Stimulated activated naive CD4-positive, alpha-beta T cell (primary cell): ENCODE measurements around the gene DENND4A.
A peak's percentile ranks its signal among the peaks of the same experiment; 100 is the strongest.

Experiments used
- DNase-seq, 6 experiments: peaks; one replicate each; lab custom pipeline; 2025; lab: John Stamatoyannopoulos, UW

Gene DENND4A

GRCh38 chr15:65792138-65792987 lies at the start of gene DENND4A:
Gene DENND4A (minus strand): TSS chr15:65792293. CDS start chr15:65756450, 35,843 bp downstream.
- peak; percentile 96 to 98 (median 98) for DNase-seq

DNA sequence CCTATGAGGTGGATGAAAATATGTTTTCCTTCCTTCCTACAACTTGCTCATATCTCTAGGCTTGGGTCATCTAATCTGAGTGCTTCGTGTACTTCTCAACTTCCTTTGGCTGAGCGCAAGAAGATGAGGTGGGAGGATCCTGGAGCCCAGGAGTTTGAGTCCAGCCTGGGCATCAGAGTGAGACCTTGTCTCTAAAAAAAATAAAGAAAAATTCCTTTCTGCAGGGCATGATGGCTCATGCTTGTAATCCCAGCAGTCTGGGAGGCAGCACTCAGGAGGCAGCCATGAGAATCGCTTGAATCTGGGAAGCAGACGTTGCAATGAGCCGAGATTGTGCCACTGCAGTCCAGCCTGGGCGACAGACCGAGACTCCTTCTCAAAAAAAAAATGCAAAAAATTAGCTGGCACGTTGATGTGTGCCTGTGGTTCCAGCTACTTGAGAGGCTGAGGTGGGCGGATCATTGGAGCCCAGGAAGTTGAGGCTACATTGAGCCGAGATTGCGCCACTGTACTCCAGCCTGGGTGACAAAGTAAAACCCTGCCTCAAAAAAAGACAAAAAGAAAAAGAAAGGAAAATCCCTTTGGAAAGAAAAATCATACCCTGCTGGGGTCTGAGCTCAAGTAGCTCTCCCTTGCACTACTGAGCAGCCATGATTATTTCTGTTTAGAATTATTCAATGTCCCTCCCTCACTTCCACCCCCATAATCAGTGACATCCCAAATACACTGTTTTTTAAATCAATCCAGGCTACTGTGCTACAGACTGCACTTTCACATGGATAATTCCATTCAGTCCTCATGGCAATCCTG lies 49.2 kb upstream of the DENND4A start:
- no peak for DNase-seq

GRCh38 chr15:65839985-65840384 lies 47.9 kb upstream of the DENND4A start:
- DNase-seq = no peak

GRCh38 chr15:65839354-65839901 lies 47.3 kb upstream of the DENND4A start:
- no peak for DNase-seq

DNA sequence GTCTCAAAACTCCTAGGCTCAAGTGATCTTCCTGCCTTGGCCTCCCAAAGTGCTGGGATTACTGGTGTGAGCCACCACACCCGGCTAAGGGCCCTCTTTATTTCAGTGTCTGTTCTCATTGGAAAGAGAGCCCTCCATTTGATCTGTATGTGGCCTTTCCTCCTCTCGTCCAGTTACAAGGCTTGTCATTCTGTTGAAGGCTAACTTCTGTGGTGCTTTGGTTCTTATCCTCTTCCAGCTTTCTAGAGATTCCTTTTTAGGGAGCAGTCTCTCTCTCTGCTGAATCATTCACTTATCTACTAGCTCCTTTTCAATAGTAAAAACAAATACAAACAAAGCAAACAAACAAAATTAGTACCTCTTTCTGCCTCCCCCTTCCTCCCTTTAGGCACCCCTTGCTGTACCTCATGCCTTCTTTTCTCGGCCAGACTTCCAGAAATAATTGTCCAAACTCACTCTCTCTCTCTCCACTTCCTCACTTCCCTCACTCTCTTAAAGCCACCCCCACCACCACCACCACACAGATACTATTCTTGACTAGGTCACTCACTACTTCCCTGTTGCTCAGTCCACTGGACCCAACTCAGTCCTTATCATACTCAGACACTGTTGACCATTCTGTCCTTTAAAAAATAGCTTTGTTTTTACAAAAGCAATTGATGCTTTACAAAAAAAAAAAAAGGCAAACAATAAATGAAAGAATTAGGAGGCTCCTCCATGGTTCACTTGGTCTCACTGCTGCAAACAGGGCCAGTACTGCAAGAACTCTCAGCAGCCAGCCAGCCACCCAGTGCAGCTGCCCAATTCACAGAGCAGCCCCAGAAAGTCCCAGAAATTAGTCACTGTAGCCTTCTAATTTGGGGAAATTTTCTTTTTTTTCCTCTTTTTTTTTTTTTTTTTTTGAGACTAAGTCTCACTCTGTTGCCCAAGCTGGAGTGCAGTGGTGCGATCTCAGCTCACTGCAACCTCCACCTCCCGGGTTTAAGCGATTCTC lies 45.5 kb upstream of the DENND4A start:
- DNase-seq = no peak

DNA sequence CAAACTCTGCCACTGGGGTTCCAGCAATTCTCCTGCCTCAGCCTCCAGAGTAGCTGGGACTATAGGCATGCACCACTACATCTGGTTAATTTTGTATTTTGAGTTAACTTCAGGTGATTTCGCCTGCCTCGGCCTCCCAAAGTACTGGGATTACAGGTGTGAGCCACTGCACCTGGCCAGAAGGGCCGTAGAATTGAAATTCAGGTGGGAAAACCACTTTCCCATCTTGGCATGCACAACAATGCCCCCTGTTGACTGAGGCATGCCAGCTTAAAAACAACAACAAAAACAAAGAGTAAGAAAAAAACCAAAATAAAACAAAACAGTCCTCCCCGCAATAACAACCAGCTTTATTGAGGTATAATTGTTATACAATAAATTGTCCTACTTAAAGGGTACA lies 44.6 kb upstream of the DENND4A start:
- no peak for DNase-seq

DNA sequence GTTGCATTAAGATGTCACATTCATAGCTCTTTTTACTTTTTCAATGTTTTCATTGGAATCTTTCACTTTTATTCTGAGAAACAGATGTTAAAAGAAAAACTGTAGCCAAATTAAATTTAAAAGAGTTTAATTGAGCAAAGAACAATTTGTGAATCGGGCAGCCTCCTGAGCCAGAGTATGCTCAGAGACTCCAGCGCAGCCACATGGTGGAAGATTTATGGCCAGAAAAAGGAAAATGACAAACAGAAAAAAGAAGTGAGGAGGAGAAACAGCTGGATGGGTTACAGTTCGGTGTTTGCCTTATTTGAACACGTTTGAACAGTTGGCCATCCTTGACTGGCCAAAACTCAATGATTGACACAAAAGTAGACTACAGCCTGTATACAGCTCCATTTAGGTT lies 43.4 kb upstream of the DENND4A start:
- DNase-seq = no peak

- no peak for DNase-seq
These were observed 42.6 kb upstream of the DENND4A start for GRCh38 chr15:65834603-65835282.

DNA sequence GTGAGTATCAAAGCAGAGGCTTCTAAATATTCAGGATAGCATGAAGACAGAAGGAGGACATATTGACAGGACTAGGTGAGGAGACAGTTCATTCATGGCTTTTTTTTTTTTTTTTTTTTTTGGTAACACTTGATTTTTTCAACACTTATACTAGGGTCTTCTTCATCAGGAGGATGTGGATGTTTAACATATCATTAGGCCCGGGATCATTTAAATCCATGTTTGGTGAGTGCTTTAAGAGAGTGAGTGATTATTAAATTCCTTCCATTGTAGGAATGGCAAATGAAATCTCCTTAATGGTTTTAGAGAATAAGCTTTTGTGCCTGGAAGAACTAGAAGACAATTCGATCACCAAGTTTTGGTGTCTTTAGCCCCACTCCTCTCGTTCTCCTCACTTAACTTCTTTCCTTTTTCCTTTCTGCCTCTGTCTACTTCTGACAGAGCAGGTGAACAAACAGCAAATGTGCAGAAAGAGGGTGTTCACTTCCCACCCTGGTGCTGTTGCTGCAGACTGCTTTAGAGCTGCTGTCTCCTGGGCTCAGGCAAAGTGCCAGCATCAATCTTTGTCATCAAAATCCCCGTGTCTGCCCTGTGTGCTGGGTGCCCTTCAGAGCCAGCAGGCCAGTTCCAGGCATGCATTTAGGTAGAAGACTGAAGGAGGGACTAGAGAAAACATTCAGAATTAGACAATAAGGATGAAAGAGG lies 41.6 kb upstream of the DENND4A start:
- peak in 3 of 6 experiments; percentile 6 to 24 (median 8) for DNase-seq

DNA sequence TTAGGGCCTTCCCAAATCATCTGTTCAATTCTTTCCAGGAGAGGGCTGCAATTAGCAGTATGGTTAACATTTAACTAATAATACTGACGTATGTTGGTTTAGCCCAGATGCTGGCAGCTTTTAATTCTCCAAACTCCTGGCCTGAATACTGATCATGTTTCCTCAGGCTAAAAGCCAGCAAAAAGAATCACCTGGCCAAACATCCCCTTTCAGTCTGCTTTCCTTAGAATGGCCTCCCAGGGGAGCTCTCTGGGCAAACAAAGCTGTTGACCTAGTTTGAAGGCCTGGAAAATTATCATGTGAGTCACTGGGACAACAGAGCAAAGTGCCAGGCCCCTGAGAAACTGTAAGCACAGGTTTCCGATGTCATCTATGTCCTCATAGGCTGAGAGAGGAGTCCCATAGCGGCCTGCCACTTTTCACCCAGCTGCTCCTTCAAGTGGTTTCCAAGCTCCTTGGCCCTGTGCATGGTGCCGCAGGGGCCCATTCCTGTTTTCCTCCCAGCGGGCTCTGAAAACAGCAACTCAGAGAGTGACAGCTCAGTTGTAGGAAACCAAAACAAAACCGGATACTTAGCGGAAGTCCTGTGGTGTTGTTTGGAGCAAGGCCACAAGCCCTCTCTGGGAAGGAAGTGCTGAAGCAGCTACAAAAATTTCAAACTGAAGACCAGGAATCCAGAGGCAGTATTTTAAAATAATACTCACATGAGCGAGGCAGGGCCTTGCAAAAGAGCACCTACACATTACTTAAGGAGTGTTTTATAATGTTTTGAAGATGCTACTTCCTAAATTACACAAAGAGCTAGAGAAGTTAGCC lies 40.7 kb upstream of the DENND4A start:
- DNase-seq = peak; percentile 27 to 64 (median 47)

- peak in 3 of 6 experiments; percentile 52 to 70 (median 60) for DNase-seq
These were observed 37.2 kb upstream of the DENND4A start for GRCh38 chr15:65829130-65829764.

GRCh38 chr15:65828585-65828984 lies 36.5 kb upstream of the DENND4A start:
- peak in 5 of 6 experiments; percentile 26 to 79 (median 66) for DNase-seq

DNA sequence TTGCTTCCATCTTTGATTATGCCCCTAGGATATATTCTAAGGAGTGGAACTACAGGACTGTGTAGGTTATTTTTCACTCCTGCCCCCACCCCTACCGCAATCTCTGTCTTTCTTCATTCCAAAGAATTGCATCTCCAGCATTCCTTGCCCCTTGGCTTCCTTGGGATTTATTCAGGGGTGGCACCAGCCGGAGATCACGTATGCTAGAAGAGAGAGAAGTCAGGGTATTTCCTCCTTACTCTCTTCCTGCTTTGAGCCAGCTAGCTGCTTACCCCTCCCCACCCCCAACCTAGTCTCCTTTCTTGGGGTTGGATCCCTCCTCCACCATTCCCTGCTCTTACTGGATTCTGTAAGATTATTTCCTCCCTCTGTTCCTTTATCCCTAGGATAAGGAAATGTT lies 35.0 kb upstream of the DENND4A start:
- peak in 3 of 6 experiments; percentile 8 to 41 (median 25) for DNase-seq

DNA sequence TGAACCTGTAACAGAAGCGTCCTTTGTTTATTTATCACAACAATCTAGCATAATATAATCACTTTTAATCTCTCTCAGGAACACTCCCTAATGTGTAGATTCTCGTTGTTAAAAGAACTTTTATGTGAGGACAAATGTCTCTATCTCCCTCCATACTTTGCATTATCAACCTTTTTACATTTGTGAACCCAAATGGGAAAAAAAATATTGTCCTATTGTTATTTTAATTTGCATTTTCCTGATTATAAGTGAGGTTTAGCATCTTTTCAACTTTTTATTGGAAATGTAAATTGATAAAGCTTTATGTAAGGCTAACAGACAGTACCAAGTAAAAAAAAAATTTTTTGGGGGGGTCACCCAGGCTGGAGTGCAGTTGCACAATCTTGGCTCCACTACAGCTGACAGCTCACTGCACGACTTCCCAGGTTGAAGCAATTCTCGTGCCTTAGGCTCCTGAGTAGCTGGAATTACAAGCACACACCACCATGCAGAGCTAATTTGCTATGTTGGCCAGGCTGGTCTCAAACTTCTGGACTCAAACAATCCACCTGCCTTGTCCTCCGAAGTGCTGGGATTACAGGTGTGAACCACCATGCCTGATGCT lies 33.0 kb upstream of the DENND4A start:
- no peak for DNase-seq

DNA sequence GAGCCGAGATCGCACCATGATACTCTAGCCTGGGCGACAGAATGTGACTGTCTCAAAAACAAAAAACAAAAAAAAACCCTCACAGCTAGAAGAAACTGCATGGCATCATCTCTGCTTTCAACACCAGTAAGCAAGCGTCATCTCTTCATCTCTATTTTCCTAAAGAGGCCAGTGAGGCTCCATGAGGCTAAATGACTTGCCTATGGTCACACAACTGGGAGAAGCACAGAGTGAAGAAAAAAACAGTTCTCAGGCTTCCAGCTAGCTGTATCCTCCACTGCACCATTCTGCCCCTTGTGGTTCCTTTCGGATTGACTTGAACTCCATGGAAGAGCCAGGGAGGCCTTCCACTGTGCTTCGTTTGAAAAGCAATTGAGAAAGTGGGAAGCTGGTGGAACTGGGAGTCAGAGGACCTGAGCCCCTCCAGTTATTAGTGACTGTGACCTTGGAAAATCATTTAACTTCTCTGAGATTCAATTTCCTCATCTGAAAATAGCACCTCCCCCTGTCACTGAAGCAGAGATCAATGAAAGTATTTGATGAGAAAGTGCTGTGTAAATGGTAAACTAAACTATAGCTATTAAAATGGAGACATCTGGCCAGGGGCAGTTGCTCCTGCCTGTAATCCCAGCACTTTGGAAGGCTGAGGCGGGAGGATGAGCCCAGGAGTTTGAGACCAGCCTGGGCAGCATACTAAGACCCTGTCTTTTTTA lies 32.1 kb upstream of the DENND4A start:
- peak in 2 of 6 experiments; percentile 2 to 5 for DNase-seq

DNA sequence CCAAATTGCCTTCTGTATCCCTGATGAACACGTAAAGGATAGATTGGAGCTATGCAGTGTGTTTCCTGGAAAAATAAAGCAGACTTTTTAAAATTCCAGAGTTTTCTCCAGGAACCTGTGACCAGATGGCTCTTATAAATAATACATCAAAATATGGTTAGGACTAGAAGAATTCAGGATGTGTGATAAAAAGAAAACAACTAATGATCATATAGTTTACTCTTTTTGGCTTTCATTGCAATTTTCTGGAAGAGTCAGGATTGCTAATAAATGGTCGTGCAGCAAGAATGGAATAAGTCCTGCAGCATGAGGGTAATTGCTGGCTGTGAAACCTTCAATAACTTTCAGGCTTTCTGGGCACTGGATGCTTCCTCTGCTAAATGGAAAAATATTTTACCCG lies 30.2 kb upstream of the DENND4A start:
- DNase-seq = no peak

- DNase-seq = no peak
These were observed 29.0 kb upstream of the DENND4A start for GRCh38 chr15:65821070-65821469.

GRCh38 chr15:65819563-65819960 lies 27.5 kb upstream of the DENND4A start:
- DNase-seq = no peak
